PFSK-1 (cell line): ENCODE data around the gene MYL4.

Experiments
- FOXP2 ChIP-seq: optimal IDR thresholded peaks from 2 replicates; pipeline ENCODE3; 2011; ENCODE audit warnings: borderline replicate concordance, control low read depth, inconsistent platforms; ENCODE audit not compliant: insufficient read depth; ENCODE audit errors: extremely low read length, extremely low read depth
- POLR2AphosphoS5 ChIP-seq: IDR thresholded peaks from 2 replicates; pipeline ENCODE4 v1.6.1; 2012; ENCODE audit warnings: low read depth, mild to moderate bottlenecking, control low read depth, low read length, moderate library complexity
- SIN3A ChIP-seq: IDR thresholded peaks from 2 replicates; pipeline ENCODE4 v1.6.1; 2012; ENCODE audit warnings: mild to moderate bottlenecking, low read length, moderate library complexity, borderline replicate concordance; ENCODE audit not compliant: insufficient read depth
- TAF1 ChIP-seq: IDR thresholded peaks from 2 replicates; pipeline ENCODE4 v1.6.1; 2012; ENCODE audit warnings: low read length, control low read depth, borderline replicate concordance; ENCODE audit not compliant: insufficient read depth
- TF ChIP-seq, protein P1 (sequence below), 2 experiments: IDR thresholded peaks; 2 replicates each; pipeline versions ENCODE4 v1.6.1 to v1.8.0; 2011 to 2012; ENCODE audit warnings: low read depth in 2 of 2, low read length in 2 of 2, control low read depth in 1 of 2, inconsistent platforms in 1 of 2, mild to moderate bottlenecking in 1 of 2, moderate library complexity in 1 of 2; ENCODE audit not compliant: insufficient read depth in 1 of 2

MYL4 gene

DNA sequence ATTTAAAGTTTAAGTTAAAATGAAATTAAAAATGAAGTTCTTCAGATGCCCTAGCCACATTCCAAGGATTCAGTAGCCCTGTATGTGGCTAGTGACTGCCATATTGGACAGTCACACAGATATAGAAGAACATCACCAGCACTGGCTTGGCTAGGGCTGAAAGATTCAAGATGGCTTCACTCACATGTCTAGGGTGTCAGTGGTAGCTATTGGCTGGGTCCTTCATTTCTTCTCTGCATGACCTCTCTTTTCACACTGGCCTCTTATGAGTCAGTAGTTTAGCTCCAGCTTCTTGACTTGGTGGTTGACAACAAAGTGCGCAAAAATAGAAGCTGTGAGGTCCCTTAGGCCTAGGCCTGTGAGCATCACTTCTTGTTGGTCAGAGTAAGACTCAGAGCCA, 18.4 kb upstream of the MYL4 start:
- TF ChIP-seq POLR2AphosphoS5, result no peak
- TF ChIP-seq, protein P1, sequence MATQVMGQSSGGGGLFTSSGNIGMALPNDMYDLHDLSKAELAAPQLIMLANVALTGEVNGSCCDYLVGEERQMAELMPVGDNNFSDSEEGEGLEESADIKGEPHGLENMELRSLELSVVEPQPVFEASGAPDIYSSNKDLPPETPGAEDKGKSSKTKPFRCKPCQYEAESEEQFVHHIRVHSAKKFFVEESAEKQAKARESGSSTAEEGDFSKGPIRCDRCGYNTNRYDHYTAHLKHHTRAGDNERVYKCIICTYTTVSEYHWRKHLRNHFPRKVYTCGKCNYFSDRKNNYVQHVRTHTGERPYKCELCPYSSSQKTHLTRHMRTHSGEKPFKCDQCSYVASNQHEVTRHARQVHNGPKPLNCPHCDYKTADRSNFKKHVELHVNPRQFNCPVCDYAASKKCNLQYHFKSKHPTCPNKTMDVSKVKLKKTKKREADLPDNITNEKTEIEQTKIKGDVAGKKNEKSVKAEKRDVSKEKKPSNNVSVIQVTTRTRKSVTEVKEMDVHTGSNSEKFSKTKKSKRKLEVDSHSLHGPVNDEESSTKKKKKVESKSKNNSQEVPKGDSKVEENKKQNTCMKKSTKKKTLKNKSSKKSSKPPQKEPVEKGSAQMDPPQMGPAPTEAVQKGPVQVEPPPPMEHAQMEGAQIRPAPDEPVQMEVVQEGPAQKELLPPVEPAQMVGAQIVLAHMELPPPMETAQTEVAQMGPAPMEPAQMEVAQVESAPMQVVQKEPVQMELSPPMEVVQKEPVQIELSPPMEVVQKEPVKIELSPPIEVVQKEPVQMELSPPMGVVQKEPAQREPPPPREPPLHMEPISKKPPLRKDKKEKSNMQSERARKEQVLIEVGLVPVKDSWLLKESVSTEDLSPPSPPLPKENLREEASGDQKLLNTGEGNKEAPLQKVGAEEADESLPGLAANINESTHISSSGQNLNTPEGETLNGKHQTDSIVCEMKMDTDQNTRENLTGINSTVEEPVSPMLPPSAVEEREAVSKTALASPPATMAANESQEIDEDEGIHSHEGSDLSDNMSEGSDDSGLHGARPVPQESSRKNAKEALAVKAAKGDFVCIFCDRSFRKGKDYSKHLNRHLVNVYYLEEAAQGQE (IDR thresholded peaks at IDR 0.05; ENCODE audit: insufficient read depth in 1 of 2, low read depth in 2 of 2, low read length in 2 of 2), result no peak
- TF ChIP-seq SIN3A, result no peak
- TF ChIP-seq FOXP2, result no peak
- TF ChIP-seq TAF1, result no peak

DNA sequence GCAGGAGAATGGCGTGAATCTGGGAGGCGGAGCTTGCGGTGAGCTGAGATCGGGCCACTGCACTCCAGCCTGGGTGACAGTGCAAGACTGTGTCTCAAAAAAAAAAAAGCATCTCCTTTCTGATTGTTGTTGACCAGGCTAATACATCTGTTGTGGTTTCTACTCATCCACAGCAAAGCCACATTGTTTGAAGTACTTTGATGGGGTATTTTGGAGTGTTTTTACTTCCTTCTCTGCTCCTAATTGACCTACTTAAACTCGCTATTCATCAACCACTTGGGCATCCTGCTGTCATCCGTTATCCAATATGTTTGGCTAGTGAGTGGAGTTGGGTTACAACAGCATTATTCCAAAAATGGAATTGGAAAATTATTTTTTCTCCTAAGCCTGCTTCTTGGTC, 16.6 kb upstream of the MYL4 start:
- TF ChIP-seq TAF1 (no peak), SIN3A (no peak), POLR2AphosphoS5 (no peak), FOXP2 (no peak)
- TF ChIP-seq, protein P1 (IDR thresholded peaks at IDR 0.05; ENCODE audit: insufficient read depth in 1 of 2, low read depth in 2 of 2, low read length in 2 of 2), result no peak

GRCh38 chr17:47193931-47194511, 15.1 kb upstream of the MYL4 start:
- TF ChIP-seq FOXP2 (no peak), POLR2AphosphoS5 (no peak), SIN3A (no peak), TAF1 (no peak)
- TF ChIP-seq, protein P1 (IDR thresholded peaks at IDR 0.05; ENCODE audit: insufficient read depth in 1 of 2, low read depth in 2 of 2, low read length in 2 of 2), result no peak

GRCh38 chr17:47197821-47198220, 11.3 kb upstream of the MYL4 start:
- TF ChIP-seq POLR2AphosphoS5 (no peak), SIN3A (no peak), FOXP2 (no peak), TAF1 (no peak)
- TF ChIP-seq, protein P1 (IDR thresholded peaks at IDR 0.05; ENCODE audit: insufficient read depth in 1 of 2, low read depth in 2 of 2, low read length in 2 of 2), result no peak
